ENCODE data around the gene ACOX3.
"Not testable (repeated sequence)": the region's sequence is repeated elsewhere in the genome, so short reads cannot be mapped to it uniquely, and the experiment has no call there.

The ACOX3 gene

GRCh38 chr4:8386731-8387130 lies 53.8 kb downstream of the ACOX3 start:
- no peak for DNase-seq

- DNase-seq = not testable (repeated sequence)
Measured at GRCh38 chr4:8386131-8386530, 54.4 kb downstream of the ACOX3 start.

GRCh38 chr4:8385611-8386010 lies 54.9 kb downstream of the ACOX3 start:
- DNase-seq = no peak

GRCh38 chr4:8385106-8385505 lies 55.4 kb downstream of the ACOX3 start:
- DNase-seq = no peak

GRCh38 chr4:8384397-8385060 lies 56.0 kb downstream of the ACOX3 start:
- DNase-seq = no peak

- no peak for DNase-seq
Measured at GRCh38 chr4:8383451-8384160, 56.9 kb downstream of the ACOX3 start.

- no peak for DNase-seq
Measured at GRCh38 chr4:8383016-8383415, 57.5 kb downstream of the ACOX3 start.

GRCh38 chr4:8381814-8382581 lies 58.5 kb downstream of the ACOX3 start:
- no peak for DNase-seq

GRCh38 chr4:8380511-8381415 lies 59.8 kb downstream of the ACOX3 start:
- no peak for DNase-seq

GRCh38 chr4:8379771-8380170 lies 60.8 kb downstream of the ACOX3 start:
- DNase-seq = no peak

GRCh38 chr4:8379281-8379680 lies 61.2 kb downstream of the ACOX3 start:
- no peak for DNase-seq

- no peak for DNase-seq
Measured at GRCh38 chr4:8378776-8379175, 61.7 kb downstream of the ACOX3 start.

- DNase-seq = no peak
Measured at GRCh38 chr4:8378101-8378724, 62.3 kb downstream of the ACOX3 start.

- no peak for DNase-seq
Measured at GRCh38 chr4:8377103-8378075, 63.1 kb downstream of the ACOX3 start.

GRCh38 chr4:8376361-8377102 lies 64.0 kb downstream of the ACOX3 start:
- no peak for DNase-seq

- DNase-seq = no peak
Measured at GRCh38 chr4:8374851-8375649, 65.5 kb downstream of the ACOX3 start.

- DNase-seq = no peak
Measured at GRCh38 chr4:8373973-8374545, 66.5 kb downstream of the ACOX3 start.

- DNase-seq = no peak
Measured at GRCh38 chr4:8373270-8373972, 67.1 kb downstream of the ACOX3 start.

Data from CD4-positive, alpha-beta T cell treated with Interleukin-17A for 4 hours (primary cell).